HG03432 (cell line): ENCODE measurements around the gene TCHP.

Source experiments
- ATAC-seq: cut with Tn5 transposase; IDR thresholded peaks from one replicate; pipeline ENCODE4 v1.9.1; 2021; ENCODE audit warnings: mild to moderate bottlenecking, moderate library complexity; ENCODE audit not compliant: unreplicated experiment

TCHP gene

DNA sequence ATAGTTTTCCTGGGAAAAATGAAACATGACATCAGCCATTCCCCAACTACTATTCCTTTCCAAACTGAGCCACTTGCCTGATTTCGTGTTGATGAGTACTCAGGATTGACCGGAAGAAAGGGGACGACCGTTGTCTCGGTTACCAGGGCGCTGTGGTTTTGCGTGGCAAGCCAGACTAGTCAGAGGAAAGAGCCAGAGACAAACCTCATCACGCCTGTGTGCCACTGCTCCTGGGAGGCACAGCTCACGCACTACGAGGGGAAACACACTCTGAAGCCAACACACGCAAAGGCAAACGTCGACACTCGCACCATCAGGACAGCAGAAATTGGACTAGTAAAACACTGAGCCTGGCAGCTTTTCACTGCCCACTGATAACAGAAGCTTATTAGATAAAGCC is 61.1 kb downstream of the TCHP start:
- ATAC-seq = no peak

- no peak for ATAC-seq
Observed at GRCh38 chr12:109961612-109962011, 61.5 kb downstream of the TCHP start.

GRCh38 chr12:109962398-109962797 is 62.3 kb downstream of the TCHP start:
- ATAC-seq = no peak

- no peak for ATAC-seq
Observed at GRCh38 chr12:109963330-109963729, 63.3 kb downstream of the TCHP start.

GRCh38 chr12:109963743-109964429 is 63.8 kb downstream of the TCHP start:
- ATAC-seq = no peak

DNA sequence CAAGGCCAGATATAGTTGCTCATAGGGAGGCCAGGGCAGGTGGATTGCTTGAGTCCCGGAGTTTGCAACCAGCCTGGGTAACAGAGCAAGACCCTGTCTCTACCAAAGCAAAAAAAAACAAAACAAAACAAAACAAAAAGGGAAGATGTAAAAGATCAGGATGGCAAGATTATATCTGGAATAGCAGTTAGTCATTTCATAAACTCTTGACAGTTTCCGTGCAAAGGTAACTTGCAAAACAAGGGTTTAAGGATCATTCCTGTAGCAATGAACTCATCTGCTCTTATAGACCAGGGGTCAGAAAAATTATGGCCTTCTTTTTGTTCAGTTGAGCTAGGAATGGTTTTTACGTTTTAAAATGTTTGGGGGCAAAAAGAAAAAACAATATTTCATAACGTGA is 66.5 kb downstream of the TCHP start:
- ATAC-seq = no peak

GRCh38 chr12:109967383-109968031 is 67.4 kb downstream of the TCHP start:
- no peak for ATAC-seq
